Ovary (tissue), 3 donors: ENCODE measurements around the gene PGM5.

Source experiments
- CTCF ChIP-seq, 3 donors: fragments of 450-650 bp in 2 of 3; fragments of 200-600 bp in 1 of 3; IDR thresholded peaks; one replicate each; pipeline versions ENCODE4 v1.5.1 to v1.8.0; 2016 to 2022; ENCODE audit warnings: antibody characterized with exemption in 3 of 3, mild to moderate bottlenecking in 1 of 3
- EP300 ChIP-seq: sonication (generic); formaldehyde crosslinking; IDR thresholded peaks from one replicate; pipeline ENCODE4 v1.6.1; 2017; ENCODE audit warnings: antibody characterized with exemption
- POLR2A ChIP-seq: fragments of 450-650 bp; IDR thresholded peaks from one replicate; pipeline ENCODE4 v1.6.1; 2017; ENCODE audit warnings: antibody characterized with exemption, mild to moderate bottlenecking, moderate library complexity
- donor health status: DM: no; HTN: no; CAD: no.

GRCh38 chr9:68476847-68477246 lies 120.4 kb downstream of the PGM5 start:
- TF ChIP-seq CTCF (IDR thresholded peaks at IDR 0.05), result no peak
- no peak for TF ChIP-seq POLR2A
- no peak for TF ChIP-seq EP300
